ENCODE data around the gene EIF3K.

The EIF3K gene

DNA sequence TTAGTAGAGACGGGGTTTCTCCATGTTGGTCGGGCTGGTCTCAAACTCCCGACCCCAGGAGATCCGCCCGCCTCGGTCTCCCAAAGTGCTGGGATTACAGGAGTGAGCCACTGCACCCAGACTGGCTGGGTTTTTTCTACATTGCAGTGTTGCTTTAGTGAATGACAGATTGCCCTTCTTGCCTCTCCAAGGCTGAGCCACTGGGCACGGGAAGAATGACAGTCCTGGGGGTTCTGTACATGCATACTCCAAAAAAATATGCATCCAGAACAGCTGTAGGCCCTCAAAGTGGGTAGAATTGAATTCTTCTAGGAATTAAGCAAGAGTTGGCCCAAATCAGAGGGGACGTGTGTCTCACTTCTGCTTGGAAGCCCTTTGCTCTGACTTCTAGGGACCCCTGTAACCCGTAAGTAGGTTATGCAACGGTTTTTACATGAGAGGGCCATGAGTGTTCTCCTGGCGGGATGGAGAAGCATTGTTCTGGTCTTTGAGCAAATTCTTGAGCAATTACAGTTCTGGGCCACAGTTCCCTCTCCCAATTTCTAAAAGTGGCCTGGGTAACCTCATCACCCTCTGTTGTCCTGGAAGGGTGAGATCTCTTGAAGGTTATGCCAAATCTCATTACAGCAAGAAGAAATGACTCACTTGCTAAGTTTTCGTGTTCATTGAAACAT, 32.1 kb downstream of the EIF3K start:
- DNase-seq, result no peak

DNA sequence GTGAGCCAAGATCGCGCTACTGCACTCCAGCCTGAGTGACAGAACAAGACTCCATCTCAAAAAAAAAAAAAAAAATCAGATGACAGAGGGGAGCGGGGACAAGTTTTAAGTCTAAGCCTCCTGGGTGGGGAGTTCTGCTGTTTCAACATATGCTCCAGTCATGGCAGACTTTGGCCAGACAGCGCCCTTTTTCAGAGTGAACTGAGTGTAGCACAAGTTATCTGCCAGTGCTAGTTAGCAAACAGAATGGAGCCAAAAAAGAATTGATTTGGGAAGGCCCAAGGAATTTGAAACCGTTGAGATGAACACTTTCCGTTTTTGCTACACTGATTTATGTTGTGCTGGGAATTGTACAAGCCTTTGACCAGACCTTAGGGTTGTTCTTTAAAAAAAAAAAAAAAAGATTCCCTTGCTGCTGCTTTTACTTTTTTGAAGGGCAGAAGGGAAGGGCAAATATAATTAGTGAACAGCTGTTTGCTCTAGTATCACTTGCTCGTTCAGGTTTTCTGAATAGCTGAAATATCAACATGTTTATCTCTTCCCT, 34.1 kb downstream of the EIF3K start:
- peak in 1 of 2 donors; percentile 24 for DNase-seq

DNA sequence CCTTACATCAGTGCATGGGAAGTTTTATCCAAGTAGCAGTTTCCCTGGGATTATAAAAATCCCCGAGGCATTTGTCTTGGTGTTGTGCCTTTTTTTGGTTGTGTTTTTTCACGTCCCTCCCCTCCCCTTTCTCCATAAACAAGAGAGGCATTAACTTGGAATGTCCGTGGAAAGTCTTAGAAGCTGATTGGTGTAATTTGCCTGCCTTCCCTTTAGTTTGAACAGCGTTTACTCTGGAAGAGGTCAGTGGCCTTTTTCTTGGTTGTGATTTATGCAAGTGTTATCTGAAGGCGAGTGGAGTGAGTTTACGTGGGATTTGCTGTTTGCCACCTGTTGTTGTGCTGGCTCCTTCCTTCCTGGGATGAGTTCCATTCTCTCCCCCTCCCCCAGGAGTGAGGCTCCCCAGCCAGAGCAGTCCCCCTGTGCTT, 35.7 kb downstream of the EIF3K start:
- DNase-seq, result no peak

DNA sequence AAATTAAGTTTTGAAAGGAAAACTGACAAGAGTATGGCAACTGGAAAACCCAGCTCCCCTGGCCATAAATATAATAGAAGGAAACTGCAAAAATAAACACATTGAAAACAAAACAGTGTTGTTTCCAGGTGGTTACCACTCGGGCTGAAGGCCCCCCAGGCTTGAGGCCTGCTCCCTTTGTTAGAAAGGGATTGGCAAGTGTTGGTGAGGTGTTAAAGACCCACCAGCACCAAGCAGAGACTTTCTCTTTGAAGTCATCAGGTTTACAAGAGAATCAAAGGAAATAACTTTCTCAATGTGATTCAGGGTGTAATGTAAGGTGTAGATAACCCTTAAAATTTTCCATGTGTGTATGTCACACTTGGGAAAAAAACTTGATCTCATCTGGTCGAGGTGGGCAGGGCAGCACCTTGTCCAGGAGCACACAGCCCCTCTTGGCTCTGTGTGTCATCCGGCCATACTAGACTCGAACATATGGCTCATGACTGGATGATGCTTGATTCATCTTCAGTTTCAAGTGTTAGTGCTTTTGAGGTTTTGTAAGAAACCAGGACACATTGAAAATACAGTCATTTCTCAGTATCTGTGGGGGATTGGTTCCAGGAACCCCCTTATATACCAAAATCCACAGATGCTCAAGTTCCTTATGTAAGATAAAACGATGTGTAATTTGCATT, 36.3 kb downstream of the EIF3K start:
- DNase-seq, result no peak

DNA sequence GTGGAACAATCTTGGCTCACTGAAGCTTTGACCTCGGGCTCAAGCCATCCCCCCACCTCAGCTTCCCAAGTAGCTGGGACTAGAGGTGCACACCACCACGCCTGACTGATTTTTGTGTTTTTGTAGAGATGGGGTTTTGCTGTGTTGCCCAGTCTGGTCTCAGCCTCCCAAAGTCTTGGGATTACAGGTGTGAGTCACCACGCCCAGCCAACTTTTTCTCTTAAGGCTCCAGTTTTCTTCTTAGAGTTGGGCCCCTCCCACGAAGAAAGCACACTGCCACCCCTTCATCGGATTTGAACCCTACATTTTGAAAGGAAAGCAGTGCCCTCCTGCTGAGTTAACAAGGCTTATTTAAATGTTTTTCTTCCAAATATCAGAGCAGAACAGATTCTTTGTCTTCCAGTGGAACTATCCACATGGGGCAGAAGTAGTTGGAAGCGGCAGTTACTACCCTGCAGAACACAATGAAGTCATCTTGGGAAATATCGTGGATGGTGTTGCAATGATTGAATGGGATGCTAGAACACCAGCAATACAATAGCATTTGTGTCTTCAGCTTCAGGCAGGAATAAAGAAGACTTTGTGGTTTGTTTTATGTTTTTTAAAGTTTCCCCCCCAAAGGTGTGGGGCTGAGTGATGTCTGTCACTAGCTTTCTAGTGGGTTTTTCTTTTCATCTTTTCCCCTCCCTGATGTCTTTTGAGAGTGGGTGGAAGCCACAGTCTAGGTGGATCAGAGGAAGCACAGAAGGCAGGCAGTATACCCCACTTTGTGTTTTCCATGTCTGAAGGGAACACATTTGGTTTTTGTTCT, 37.4 kb downstream of the EIF3K start:
- peak; percentile 25 to 64 for DNase-seq

DNA sequence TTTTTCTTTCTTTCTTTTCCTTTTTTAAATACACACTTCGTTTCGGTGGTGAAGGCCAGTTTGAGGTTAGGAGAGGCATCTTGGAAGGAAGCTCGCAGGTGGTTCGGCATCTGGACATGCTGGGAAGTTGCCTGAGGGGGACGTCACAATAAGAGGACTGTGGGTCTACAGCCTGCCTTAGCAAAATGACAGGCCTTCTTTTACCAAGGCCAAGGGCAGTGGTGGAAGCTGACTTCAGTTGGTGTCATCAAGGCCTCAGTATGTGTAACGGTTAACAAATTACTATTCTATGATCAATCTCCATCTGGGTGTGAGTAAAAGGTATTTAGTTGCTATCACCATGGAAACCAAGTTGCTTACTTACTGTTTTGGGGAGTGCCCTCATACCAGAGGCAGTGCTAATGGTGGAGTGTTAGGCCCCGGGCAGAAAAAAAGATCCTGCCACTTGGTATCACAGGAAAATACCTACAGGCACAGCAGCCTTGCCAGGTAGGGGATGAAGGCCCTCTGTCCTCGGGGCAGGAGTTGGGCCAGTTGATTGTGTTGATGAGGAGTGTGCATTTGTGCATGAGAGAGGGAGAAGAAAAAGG, 38.7 kb downstream of the EIF3K start:
- peak in 1 of 2 donors; percentile 39 for DNase-seq

DNA sequence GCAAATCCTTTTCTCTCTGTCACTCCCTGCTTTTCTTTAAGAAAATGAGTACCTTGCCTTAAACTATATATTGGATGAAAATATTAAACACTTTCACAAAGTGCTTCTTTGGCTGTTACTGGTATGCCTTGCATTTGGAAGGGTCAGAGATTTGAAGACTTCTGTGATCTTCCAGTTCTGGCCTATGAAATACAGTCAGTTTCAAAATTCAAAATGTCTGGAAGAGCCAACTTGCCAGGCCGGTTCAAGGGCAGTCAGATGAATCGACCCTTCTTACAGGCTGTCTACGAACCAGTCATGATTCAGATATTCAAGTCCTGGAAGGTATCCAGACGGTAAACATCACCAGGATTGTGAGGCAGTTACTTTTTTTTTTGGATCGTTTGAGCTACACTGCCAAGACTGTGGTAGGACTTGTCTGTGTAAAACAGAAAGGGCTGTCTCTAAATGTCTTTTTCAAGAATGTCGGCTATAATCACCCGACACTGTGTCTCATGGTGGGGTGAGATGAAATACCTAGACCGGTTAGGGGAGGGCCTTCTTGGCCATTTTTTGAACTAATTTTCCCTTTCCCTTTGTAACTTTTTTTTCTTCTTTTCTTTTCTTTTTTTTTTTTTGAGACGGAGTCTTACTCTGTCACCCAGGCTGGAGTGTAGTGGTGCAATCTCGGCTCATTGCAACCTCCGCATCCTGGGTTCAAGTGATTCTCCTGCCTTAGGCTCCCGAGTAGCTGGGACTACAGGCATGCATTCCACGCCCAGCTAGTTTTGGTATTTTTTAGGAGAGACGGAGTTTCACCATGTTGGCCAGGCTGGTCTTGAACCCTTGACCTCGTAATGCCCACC, 39.7 kb downstream of the EIF3K start:
- no peak for DNase-seq

DNA sequence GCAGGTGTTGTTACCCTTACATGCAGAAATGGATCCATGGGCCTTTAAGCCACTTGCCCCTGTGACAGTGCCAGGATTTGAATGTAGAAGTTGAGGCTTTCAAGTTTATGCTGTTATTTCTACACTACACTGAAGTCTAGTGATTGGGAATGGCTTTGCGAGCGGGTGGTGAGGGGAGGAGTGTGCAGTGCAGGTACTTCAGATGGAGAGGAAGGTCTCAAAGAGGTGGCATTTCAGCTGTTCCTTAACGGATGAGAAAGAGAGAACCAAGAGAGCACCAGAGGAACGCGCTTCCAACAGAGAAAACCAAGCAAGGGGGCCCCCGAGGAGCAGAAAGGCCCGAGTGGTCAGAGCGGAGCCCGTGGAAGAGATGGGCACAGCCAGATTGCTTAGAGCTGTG, 41.7 kb downstream of the EIF3K start:
- DNase-seq, result no peak

DNA sequence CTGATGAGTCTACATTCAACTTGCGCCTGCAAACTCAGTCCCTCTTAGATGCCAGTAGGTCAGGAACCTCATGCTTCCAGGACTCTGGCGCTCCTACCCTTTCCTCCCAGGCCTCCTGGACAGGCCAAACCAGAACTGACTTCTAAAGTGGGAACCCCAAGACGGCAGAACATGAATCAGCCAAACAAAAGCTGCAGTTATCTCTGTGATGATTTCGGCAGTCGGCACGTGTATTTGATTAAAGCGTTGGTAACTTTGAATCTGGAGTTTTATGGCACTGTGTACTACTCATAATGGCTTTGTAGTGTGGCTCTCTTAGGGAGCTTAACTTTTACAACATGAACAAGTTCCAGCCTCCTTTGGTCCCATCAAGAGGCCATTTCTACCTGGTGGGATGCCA, 42.1 kb downstream of the EIF3K start:
- no peak for DNase-seq

DNA sequence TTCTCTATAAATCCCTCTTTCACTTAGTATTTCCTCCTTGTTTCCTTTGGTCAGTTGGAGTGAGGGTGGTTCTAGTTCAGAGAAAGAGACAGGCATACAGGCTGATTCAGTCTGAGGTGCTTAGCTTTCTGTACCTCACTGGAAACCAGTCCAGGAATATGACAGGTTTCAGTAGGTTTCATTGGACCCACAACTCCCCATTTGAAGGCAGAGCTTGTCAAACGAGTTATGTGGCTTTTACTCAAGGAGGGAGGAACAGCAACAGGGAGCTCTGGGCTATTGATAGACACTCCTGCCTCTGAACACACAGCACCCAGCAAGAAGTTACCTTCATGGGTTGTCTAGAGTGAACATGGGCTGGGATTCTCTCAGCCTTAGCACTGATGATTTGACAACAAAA, 43.0 kb downstream of the EIF3K start:
- no peak for DNase-seq

DNA sequence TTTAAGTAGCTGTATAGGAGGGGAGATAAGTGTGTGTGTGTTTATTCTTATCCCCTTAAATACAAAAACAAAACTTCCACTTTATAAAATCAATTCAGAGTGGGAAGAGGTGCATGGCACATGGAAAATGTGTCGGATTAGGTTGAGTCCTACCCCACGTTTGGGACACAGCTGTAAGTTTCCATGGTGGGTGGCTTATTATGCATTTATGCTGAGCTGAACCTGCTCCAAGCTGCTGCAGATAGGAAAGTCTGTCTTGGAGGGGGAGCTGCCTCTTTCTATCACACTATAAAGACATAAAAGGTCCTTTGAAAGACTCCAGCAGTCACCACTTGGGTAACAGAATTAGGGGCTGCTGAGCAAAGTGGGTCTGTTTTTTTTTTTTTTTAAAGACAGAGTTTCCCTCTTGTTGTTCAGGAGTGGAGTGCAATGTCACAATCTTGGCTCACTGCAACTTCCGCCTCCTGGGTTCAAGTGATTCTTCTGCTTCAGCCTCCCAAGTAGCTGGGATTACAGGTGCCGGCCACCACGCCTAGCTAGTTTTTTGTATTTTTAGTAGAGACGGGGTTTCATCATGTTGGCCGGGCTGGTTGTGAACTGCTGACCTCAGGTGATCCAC, 43.7 kb downstream of the EIF3K start:
- DNase-seq, result no peak

DNA sequence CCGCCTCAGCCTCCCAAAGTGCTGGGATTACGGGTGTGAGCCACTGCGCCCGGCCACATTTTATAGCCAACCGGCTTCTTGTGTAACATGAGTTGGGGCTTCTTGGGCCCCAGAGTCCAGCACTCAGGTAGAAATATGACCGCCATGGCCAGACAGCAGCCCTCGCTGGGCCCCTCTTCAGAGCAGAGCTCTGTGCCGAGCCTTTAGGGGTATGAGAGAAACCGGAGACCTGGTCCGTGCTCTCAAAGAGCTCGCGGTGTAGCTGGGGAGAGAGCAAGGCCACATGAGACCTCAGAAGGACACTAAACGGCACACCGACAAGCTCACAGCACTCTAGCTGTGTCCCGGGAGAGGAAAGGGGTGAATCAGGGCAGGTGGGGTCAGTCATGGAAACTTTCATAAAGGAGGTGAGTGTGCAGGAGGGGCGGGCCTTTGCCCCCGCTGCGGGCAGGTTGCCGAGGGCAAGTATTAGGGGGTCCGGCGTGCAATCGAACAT, 44.2 kb downstream of the EIF3K start:
- DNase-seq, result no peak

DNA sequence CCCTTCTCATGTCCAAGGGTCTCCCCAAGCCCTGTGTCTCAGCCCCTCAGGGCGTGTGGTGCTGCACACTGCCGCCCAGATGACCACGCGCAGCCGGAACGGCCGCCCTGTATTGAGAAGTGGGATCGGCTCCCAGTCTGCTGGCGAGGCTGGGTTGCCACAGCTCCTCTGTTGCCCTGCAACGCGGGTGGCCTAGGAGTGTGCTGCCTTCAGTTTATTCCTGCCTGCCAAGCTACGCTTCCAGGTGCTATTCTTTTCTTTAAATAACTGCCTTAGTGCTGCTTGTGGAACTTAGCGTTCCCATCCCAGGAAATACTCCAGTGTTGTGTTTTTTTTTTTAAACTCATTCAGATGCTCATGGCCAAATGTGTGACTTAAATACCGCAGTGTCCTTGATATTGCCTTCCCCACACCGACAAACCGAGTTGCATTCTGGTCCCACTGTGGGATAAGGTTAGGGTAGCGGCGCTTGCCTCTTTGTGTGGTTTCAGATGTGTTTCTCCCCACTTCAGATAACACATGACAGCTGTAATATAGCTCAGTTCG, 45.0 kb downstream of the EIF3K start:
- no peak for DNase-seq

DNA sequence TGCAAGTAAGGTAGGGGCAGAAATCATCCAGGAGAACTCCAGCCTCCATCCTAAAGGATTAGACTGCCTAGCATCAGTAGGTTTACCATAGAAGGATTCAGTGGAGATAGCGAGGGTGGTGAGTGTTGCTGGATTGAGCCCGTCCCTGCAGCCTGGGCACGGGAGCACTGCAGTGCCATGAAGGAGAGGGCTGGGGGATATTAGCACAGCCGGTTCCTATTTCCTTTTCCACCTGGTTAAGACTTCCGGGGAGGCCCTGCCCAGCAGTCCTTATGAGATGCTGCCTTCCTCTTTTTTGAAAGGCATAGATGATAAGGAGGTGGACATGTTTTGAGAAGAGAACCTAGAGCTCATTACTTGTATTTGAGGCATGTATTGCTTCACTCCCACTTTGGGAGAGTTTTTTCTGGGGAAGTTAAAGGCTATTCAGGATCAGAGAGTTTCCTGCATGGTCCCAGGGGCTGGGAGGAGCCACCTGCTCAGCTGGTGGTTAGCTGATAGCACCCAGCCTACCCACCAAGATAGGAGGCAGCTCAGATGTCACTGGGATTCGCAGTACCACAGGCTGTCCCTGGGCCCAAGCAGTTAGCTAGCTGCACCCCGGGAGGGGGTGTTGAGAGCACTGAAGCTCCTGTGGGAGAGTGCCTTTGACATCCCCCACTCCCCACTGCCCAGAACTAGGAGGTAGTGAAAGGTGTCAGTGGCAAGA, 45.7 kb downstream of the EIF3K start:
- no peak for DNase-seq

DNA sequence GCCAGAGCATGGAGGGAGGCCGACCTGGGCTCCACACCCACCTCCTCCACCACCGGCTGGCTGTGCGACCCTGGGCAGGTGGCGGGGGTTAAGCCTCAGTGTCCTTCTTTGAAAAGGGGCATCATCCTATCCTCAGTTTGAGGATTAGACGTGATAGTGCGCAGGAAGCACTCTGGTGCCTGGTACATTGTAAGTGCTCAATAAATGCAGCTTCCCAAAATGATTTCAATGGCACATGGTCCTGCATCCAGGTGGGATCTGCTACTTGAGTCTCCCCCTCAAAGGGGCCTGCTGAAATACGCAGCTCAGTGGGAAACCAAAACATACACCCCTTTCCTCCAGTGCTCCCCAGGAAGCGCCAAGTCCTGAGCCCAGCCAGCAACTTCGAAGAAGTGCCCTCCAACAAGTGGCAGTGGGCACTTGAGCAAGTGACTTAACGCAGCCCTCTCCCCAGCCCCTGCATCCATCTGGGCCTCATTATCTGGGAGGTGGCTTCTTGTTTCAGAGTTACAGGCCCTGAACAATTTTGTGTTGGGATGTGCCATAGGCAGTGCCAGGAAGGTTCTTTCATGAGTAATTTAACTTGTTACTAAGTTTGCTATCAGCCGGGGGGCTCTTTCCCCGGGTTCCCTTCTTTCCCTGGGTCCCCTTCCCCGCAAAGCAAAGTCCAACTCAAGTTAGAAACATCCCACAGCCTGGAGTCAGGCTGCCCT, 46.4 kb downstream of the EIF3K start:
- no peak for DNase-seq

DNA sequence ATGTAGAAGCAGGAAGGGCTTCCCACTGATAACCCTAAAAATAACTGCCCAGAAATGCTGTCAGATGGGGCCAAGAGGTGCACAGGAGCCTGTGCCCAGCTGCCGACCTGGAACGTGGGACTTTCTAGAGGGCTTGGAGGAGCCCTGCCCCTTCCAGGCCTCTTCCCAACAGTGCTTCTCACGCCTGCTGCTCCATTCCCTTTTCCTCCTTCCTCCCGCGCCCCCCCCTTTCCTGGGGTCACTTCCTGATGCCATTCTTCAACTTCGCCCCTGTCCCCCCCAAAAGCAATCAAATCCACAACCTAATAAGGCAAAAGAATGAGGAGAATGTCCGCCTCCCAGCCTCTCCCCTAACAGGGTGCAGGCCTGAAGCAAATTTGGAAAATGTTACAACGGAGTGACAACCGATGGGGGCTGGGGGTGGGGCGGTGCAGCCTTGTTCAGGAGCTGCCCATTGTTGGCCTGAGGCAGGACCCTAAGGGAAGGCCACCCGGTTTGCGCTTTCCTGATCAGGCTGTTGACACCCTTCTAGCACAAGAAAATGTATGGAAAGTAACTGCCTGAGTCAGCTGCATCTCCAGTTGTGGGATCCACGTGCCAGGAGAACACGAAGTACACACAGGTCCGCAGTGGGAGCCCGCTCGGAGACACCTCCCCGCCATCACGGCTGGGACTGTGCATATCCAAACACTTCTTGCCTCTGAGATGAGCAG, 47.1 kb downstream of the EIF3K start:
- DNase-seq, result no peak

DNA sequence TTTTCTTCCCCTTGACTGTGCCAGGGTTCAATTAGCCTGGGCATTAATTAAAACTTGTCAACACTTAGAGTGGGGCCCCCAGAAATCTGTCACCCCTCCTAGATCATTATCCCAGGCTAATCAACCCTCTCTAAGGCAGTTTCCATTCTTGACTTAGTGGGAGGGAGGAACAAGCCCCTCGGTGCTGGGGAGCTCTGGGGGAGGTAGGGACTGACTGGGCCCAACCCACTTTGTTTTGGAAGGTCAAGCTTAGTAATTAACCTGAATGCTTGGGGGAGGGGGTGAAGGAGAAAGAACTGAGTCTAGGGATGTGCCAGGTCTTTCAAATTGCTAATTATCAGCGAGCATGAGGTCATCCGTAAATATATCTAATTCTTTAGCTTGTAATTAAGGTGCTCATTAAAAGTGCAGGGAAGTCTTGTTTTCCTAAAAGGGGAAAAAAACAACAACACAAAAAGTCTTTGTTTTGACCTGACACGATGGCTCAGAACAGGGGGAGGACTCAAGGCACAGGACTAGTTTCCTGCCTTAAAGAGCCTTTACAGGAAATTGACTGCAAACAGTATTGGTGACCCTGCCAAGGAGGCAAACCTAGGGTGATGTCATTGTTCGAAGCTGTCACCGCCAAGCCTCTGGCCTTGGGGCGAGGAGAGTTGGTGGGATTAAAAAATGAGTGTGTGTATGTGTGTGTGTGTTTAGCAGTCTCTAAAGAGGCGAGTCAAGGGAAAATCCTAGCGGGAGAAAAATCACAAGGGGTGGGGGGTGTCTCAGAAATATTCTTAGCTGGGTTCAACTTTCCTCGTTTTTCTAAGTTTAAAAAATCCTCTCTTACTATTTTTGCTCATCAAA, 47.9 kb downstream of the EIF3K start:
- DNase-seq, result peak; percentile 45 to 65

DNA sequence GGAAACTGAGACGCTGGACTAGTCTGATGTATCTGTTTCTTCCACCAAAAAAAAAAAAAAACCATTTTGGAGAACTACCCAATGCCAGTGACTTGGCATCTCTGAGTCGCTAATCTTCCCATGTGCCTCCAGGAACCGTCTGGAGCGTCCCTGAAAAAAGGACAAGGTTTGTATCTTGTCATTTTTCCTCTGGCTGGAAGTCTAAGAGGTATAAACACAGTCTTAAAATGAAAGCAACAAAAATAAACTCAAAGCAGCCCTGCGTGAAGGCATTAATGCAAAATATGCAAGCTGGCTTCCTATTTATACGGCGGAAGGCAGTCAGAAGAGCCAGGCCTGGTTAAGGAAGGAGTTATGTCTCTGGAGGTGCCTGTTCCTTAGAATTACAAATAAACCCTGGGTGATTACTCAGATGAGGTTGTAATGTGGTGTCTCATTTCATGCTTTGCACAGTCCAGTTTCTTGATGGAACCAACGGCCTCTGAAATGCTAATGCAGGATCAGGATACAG, 48.7 kb downstream of the EIF3K start:
- DNase-seq, result no peak

Data from CD4-positive, alpha-beta T cell treated with Interleukin-1 beta for 1 hour (primary cell).